Activated CD4-positive, alpha-beta T cell treated with anti-CD3 and anti-CD28 coated beads, Interleukin-2, amount 50 U/mL, for 4 hours (primary cell): ENCODE measurements around the gene SLC39A8.

Source experiments
- DNase-seq, 2 experiments: peaks; one replicate each; pipeline ENCODE4 v3.0.0-alpha.2; 2020

The SLC39A8 gene

GRCh38 chr4:102338405-102338804 is 6.9 kb downstream of the SLC39A8 start:
- no peak for DNase-seq

DNA sequence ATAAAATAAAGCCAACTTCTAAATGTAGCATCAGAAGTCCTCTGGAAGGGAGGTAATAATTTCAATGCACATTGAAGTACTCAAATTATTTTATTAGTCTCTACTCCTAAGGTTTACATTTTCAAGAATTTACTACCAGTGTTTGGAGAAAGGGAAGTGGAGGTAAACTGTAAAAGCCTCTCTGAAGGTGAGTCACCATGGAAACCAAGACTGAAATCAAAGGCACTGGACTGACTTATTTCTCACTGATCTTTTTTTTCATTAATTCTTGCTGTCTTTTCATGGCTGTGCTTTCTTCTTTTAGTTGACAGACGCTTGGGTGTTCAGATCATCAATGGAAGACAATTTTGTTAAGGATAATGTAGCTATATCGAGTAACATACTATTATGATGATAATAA is 9.7 kb downstream of the SLC39A8 start:
- no peak for DNase-seq

DNA sequence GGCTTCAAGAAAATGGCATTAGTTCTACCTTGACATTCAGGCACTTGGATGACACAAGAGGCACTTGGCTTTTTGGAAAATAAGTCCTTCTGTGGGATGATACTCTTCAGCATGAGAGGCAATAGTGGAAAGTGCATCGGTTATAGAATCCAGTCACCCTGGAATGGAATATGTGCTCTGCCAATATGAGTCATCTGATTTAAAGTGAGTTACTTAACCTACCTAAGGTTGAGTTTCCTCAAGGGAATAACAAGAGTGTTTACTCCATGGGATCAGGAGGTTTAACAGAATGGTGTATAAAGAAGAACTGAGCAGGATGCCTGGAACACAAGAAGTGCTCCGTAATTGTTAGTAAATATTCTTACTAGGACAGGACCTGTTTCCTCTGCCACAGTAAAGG is 10.7 kb downstream of the SLC39A8 start:
- no peak for DNase-seq

DNA sequence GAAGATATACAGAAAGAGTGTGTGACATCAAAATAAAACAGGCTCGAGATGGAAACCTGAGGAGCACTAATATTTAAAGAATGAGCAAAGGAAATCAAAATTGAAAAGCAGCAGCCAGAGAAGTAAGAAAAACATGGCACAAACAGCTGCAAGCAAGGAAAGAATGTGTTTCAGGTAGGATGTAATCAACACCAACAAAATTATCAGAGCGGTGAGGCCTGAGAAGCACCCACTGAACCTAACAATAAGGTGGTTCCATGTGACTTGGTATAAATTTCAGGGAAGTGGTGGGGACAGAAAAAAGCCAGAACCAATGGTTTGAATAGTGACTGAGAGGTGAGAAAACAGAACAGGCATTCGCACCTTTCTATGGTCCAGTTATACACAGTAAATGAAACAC is 11.5 kb downstream of the SLC39A8 start:
- no peak for DNase-seq

DNA sequence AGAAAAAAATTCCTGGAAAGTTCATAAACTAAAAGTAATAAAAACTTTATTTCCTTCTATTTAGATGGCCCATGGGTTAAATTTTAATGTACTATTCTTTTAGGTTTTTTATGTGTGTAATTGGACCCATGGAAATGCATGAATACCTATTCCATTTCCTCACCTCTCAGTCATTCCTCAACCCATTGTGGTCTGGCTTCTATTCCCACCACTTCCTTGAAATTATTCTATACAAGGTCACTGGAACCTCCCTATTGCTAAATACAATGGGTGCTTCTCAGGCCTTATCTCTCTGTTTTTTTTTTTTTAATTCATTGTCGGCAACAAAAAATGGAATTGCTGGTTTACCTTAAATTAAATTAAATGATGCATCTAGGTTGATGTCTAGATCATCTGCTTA is 17.2 kb downstream of the SLC39A8 start:
- no peak for DNase-seq

- no peak for DNase-seq
Observed at GRCh38 chr4:102326951-102327350, 18.3 kb downstream of the SLC39A8 start.

DNA sequence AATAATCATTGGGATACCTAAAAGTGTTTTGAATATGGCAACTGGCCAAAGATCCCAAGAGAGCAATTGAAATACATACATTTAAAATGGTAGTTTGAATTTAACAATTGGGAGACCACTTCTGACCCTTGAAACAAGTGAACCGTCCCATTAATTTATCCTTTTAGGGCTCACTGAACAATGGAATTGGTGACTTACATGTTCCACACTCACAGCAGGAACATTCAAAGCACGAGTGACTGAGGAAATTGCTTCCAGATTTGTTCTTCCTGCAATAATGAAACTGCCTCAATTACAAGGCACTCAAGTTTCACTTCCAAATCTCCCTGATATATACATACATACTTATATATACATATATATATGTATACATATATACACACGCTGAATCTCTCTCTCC is 20.6 kb downstream of the SLC39A8 start:
- DNase-seq = no peak

GRCh38 chr4:102322736-102323135 is 22.5 kb downstream of the SLC39A8 start:
- no peak for DNase-seq

DNA sequence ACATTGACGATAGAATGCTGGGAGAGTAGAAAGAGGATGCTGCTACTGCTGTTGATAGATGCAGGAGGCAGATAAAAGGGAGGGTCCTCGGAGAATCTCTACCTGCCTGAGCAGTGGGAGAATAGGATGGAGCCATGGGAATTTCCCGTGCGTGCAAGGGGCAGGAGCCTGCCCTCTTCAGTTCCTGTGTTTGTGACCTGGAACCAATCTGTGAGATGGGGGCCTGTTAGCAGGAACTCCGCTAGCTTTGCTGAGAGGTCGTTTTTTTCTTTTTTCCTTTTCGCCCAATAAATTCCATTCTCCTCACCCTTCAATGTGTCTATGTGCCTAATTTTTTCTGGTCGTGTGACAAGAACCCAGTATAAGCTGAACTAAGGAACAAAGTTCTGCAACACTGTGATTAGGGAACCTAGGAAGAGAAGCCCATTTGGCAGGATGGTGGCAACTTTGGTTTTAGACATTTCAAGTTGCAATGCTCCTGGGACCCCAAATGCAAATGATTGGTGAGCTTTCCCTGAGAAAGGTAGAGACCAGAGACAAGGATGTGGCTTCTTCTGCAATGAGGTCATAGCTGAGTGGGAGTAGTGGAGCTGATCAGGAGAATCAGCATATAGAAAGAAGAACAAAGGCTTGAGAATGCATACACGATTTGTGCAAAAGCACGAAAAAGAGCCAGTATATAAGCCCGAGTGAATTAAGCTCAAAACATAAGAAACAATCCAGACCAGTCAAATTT is 23.9 kb downstream of the SLC39A8 start:
- DNase-seq = no peak

DNA sequence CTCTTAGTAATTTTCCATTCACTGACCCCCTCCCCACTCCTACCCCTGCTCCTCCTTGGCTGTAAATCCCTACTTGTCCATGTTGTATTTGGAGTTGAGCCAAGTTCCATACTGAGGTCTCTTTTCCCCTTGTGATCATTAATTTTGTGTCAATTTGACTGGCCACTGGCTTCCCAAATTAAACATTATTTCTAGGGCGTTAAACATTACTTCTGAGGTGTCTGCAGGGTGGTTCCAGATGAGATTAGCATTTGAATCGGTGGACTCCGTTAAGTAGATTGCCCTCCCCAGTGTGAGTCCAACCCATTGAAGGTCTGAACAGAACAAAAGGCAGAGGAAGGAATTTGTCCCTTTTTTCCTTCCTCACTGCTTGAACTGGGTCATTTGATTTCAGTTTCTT is 25.7 kb downstream of the SLC39A8 start:
- DNase-seq = no peak

- DNase-seq = no peak
Observed at GRCh38 chr4:102318526-102318925, 26.8 kb downstream of the SLC39A8 start.

DNA sequence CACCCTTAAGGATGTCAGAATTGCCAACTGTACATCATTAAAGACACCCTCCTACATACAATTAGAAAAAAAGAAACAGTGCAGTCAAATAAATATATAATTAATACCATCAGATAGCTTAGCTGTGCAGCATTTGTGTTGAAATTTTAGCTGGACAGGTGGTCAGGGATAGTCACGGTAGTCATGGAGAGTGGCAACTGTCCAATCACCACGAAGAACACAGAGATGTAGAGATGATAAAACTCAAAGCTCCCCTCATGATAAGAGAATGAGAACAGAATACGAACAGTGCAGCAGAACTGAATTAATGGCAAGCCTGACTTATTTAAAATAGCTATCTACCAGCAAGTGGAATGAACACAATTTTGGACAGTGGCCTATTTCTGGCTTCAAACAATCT is 27.2 kb downstream of the SLC39A8 start:
- DNase-seq = no peak

- DNase-seq = no peak
Observed at GRCh38 chr4:102317459-102317858, 27.8 kb downstream of the SLC39A8 start.

GRCh38 chr4:102316585-102316984 is 28.7 kb downstream of the SLC39A8 start:
- no peak for DNase-seq

DNA sequence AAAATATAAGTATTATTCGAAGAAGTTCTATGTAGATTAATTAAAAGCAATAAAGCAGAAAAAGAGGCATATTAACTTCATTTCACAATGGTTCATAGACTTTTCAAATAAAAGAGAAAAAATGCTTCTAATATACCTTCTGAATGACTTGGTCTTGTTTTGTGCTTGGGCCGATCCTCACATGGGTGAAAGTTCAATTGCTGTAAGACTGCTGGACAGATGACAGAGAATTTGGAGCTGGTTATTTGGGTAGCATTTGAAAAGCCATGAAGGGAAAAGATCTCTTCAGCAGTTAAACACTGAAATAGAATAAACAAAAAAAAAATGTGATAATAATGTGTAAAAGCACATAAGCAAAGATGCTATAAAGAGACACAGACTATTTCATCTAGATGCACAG is 29.8 kb downstream of the SLC39A8 start:
- DNase-seq = no peak

- no peak for DNase-seq
Observed at GRCh38 chr4:102312417-102312816, 32.9 kb downstream of the SLC39A8 start.

DNA sequence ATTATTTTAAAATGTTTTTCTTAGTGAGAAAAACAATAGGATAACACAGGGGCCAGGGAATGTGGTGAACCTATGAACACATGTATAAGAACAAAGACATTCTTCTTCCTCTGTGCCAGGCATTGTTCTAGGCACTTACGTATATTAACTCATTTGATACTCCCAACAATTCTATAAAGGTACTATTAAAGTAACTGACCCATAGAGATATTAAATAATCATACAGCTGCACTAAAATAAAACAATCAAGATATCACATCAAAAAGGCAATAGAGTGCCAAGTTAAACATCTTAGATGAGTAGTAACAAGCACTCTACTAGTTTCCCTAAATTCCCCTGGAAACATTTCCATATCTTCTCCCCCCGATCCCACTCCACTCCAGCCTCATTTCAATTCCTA is 33.4 kb downstream of the SLC39A8 start:
- no peak for DNase-seq

DNA sequence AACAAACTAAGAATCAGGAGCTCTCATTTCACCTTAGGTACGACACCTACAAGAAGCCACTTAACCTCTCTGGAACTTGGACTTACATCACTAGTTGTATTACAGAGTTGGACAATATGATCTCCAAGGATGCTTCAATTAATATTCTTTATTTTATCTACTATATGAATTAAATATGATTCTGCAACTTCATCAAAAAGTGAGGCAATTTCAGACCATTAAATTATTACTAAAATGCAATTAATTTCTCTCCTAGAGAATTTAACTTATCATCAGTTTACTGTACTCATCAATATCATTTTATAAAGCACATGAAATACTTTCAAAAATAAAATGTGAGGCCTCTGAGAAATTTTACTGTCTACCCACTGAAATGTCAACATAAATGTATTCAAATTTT is 33.9 kb downstream of the SLC39A8 start:
- DNase-seq = no peak

- DNase-seq = no peak
Observed at GRCh38 chr4:102308032-102308799, 37.1 kb downstream of the SLC39A8 start.

DNA sequence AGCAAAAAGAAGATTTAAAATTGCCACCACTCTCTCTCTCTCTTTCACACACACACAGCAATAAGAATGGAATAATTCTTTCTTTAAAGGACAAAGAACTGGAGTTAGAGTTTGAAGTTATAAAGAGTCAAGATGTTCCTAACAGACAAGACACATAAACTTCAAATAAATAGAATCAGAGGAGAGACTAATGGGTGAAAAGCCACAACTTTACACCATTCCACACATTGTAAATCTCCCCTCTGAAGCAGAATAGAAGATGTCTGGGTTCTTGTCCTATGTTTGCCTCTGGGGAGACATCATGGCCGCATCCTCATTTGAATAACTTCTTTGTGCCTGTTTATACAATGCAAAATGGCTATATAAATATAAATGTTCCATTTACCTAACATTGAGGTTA is 39.6 kb downstream of the SLC39A8 start:
- no peak for DNase-seq

DNA sequence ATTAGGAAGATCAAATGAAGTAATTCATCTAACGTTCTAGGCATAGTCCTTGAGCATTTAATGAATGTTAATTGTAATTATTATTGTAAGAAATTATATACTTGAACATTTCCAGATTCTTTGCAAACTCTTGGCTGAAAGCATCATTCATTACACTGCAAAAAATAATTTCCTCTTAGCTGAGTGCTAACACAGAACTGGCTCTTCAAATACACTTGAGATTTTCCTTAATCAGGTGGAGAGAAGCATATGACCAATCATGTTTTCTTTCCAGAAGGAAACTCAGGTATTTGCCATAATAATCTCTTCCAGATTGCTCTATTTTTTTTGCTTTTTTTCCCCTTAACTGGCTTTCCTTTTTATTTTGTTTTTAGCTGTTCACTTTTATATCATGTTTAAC is 42.5 kb downstream of the SLC39A8 start:
- DNase-seq = no peak

DNA sequence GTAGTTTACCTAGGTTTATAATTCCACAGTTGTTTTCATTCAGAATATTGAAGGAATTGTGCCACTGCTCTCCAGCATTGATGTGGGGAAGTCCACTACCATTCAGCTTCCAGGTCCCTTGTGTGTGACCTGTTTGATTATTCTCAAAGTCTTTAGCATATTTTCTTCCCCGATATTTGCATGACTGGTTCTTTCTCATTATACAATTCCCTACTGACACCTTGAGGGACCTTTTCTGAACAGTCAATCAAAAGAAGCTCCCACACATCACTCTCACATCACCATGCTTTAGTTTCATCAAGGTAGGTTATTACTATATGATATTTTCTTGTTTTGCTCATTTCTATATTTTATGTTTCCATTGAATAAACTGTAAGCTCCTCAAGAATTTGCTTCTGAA is 44.1 kb downstream of the SLC39A8 start:
- no peak for DNase-seq

DNA sequence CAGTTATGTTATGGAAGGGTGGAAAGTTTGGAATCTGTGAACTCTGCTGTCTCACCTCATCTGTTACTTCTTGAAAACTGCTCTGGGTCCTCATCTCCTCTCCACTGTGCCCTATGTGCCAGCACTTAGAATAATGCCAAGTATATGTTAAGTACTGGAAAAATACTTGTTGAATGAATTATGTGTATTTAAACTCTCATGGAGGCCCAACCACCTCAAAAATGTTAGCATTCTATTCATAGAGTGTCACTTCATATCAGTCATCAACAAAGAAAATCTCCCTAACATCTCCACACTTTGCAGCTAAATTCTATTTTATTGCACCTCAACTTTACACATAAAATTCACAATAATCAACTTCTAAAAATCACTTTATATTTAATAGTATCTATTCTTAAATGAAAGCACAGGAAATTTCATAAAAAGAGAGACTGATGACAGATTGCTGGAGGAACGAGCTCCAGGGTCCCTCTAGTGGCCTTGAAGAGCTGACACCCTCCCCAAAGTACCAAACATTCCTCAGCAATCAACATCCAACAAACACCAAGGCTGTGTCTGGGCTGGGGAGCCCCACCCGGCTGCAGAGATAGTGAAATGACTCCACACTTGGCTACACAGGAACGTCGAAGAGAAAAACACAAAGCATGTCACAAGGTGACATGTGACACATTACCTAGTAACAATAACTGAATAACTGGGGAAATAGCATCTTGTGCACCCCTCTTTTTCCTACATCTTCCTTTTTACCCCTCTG is 45.8 kb downstream of the SLC39A8 start:
- DNase-seq = peak in 1 of 2 experiments; percentile 1

DNA sequence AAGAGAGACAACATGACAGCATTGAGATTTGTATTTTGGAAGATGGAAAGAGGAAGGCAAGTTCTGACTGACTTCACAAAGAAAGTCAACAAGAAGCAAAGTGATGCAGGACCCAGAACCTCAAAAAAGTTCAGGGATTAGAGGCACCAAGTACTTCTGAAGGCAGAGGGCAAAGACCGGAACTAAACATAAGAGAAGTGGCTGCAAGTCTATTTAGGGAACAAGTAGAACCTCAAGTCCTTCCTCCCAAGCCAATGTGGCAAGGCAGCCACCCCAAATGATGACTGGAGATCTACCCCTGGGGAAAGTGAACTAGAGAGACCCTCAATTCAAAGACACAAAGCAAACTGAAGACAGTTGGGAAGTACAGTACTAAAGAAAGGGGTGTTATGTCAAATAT is 46.6 kb downstream of the SLC39A8 start:
- DNase-seq = no peak
